GM19193 (cell line): ENCODE measurements around the gene NRIP3.

Source experiments
- POLR2A ChIP-seq: IDR thresholded peaks from 4 replicates; pipeline ENCODE4 v1.6.1; 2011; ENCODE audit not compliant: insufficient read depth, insufficient read length; ENCODE audit errors: extremely low read depth

Gene NRIP3

GRCh38 chr11:9022961-9023680 lies 19.3 kb upstream of the NRIP3 start:
- TF ChIP-seq POLR2A: no peak

- no peak for TF ChIP-seq POLR2A
Measured at GRCh38 chr11:9020916-9021315, 17.1 kb upstream of the NRIP3 start.

- TF ChIP-seq POLR2A: no peak
Measured at GRCh38 chr11:9019861-9020260, 16.1 kb upstream of the NRIP3 start.

DNA sequence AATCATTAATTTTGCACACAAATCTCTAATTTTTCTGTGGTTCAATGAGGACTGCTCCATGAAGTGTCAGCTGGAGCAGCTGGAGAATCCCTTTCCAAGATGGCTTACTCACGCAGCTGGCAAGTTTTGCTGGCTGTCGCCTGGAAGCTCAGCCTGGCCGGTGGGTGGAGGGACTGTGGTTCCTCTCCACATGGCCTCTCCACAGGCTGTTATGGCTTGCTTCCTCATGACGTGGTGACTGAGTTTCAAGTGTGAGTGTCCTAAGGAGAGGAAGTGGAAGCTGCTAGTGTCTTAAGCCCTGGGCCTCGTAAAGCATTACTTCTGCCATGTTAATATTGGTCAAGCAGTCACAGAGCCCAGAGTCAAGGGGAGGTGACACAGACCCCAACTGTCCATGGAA lies 14.0 kb upstream of the NRIP3 start:
- no peak for TF ChIP-seq POLR2A

GRCh38 chr11:9016916-9017642 lies 13.3 kb upstream of the NRIP3 start:
- no peak for TF ChIP-seq POLR2A

DNA sequence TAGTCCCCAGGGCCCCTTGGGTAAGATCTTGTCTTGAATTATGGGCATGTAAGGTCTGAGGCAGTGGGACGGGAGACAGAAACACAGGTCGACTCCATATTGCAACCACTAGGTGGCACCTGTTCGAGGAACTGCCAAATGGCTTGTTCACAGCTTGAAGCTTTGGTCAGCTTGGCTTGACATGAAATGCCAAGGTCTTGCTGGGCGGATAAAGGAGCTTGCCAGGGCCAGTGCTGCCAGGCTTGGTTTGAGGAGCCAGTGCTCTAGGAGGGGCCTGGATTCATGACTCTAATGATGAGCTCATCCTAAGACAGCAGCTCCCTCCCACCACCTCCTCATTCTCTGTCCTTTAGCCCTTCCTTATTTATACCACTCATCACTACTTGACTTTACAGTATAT lies 11.9 kb upstream of the NRIP3 start:
- TF ChIP-seq POLR2A: no peak

DNA sequence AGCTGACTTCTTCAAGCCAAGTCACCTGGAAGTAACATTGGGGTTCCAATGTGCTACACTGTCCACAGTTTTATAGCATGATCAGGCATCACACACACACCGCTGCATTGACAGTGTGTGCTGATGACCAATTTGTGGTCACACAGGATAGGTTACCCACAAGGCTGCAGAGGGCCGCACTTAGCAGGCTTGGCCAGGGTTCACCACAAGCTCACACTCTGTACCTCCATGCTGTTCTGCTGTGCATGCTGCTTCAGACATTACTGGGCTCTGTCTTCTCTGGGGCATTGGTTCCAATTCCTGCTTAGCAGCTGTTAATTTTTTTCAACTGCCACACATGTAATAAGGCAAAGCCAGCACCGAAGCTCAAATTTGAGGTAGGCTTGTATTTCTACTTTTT lies 11.0 kb upstream of the NRIP3 start:
- TF ChIP-seq POLR2A: no peak

DNA sequence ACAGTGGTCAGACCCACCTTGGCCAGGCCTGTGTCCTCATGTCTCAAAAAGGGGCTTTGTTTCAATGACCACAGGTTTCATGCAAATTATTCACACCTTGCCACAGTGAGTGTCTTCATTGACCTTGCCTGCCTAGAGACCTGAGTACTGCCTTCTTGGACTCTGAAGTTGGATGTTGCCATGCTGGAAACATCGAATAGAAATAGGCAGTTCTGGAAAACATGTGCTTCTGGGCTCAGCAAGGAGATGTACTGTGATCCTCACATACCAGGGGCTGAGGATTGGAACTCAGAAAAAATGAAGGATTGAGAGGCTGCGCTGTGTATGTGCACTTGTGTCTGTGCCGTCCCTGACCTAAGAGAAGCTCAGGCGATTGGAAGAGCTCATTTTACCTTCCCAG lies 9.6 kb upstream of the NRIP3 start:
- no peak for TF ChIP-seq POLR2A

- TF ChIP-seq POLR2A: no peak
Measured at GRCh38 chr11:9008661-9009060, 4.9 kb upstream of the NRIP3 start.

DNA sequence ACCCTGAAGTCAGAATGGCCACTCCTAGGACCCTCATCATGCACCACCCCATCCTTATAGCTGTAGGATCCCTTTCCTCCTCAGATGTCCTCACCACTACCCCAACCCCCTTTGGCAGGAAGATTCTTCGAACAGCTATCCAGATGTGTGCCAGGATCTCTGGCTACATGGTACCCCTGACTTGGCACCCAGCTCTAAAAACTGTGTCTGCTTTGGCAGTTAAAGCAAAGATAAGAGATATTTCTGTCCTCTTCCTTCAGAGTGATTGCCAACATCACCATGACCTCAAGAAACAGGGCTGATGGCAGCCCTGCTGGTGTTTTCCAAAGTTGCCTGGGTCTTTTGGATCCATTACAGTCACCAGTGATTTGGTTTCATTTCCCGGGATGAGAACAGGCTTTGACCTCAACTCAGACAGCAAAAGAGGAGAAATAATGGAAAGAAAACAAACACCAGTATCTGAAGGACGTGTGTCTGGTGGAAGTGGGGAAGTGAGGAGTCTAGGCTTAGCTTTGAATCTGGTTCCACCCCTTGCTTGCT lies 4.3 kb upstream of the NRIP3 start:
- no peak for TF ChIP-seq POLR2A

DNA sequence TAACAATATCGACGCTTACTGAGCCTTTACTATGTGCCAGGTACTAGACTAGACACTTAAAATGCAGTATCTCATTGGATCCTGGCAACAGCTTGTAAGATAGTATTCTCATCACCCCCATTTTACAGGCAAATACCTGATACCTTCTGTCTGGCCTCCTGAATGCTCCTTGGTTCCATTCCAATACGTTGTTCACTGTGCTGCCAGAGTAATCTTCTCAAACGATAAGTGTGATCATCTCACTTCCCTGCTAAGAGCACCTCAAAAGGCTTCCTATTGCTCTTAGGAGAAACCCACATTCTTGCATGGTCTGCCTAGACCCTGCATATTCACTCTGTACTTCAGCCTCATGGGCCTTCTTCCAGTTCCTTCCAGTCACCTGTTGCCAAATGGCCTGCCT lies 1.3 kb upstream of the NRIP3 start:
- TF ChIP-seq POLR2A: no peak

- no peak for TF ChIP-seq POLR2A
Measured at GRCh38 chr11:9004183-9004926, 554 bp upstream of the NRIP3 start.

- TF ChIP-seq POLR2A: no peak
Measured at GRCh38 chr11:9002920-9003572, 755 bp downstream of the NRIP3 start.

DNA sequence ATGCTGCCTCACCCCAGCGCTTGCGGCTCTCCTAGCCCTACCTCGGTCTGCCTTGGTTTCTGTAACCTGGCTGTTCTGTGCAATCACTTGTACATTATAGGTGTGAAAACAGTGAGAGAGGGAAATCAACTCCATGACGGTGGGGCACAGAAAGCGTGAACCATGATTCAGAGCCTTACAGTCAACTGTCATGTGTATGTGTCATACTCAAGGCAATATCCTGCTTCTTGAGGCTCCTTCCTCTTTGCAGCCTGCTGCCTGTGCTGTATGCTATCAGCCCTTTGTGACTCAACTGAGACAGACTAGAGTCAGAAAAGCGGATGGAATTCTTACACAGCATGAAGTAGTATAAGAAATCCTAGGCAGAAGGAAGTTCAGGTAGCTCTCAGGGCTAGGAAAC lies 2.1 kb downstream of the NRIP3 start:
- no peak for TF ChIP-seq POLR2A

GRCh38 chr11:8998017-8998416 lies 5.8 kb downstream of the NRIP3 start:
- no peak for TF ChIP-seq POLR2A

GRCh38 chr11:8997451-8997850 lies 6.3 kb downstream of the NRIP3 start:
- no peak for TF ChIP-seq POLR2A

DNA sequence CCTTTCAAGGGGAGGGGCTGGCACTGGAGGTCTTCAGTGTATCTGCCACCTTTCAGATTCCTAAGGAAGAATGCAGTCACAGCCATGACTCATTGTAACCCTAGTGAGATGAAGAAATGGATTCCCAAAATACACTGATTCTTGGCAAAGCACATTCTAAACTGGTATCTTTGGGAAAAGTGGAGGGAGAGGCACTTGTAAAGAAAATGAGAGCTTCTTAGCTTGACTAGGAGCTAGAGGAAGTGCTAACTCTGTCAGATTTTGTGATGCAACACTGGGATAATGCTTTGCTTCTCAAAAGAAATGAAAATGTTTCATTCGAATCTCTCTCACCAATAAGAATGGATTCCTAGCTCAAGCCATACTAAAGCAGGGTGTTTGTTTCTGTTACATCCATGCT lies 14.3 kb downstream of the NRIP3 start:
- TF ChIP-seq POLR2A: no peak
